ENCODE data around the gene ARAP3. TPM values are rescaled to one million over a fixed set of nuclear protein-coding genes. Genes with fewer than 3 reads are reported as not detected.
"Not testable (repeated sequence)": the region's sequence is repeated elsewhere in the genome, so short reads cannot be mapped to it uniquely, and the experiment has no call there.

The ARAP3 gene
- total RNA-seq, 1 donor from 2014 or later, result 12.5 TPM

- DNase-seq (no peak), ATAC-seq (ENCODE audit: poor library complexity) (no peak)
- intact Hi-C loops (cut with DNase I), result no loop called here
These were observed 48.0 kb downstream of the ARAP3 start for GRCh38 chr5:141633871-141634561.

GRCh38 chr5:141632650-141633049 is 49.4 kb downstream of the ARAP3 start:
- DNase-seq, result no peak
- no peak for ATAC-seq (ENCODE audit: poor library complexity)
- intact Hi-C loops (cut with DNase I), result no loop called here

GRCh38 chr5:141630570-141631140 is 51.4 kb downstream of the ARAP3 start:
- DNase-seq (no peak), ATAC-seq (ENCODE audit: poor library complexity) (no peak)
- intact Hi-C loops (cut with DNase I), result no loop called here

GRCh38 chr5:141628175-141628788 is 53.7 kb downstream of the ARAP3 start:
- ATAC-seq (ENCODE audit: poor library complexity) (no peak), DNase-seq (no peak)
- intact Hi-C loops (cut with DNase I), result no loop called here

- no peak for ATAC-seq (ENCODE audit: poor library complexity)
- no peak for DNase-seq
- intact Hi-C loops (cut with DNase I), result no loop called here
These were observed 58.4 kb downstream of the ARAP3 start for GRCh38 chr5:141623611-141624010.

GRCh38 chr5:141623186-141623585 is 58.8 kb downstream of the ARAP3 start:
- intact Hi-C loops (cut with DNase I), result no loop called here
- ATAC-seq (ENCODE audit: poor library complexity), result no peak
- no peak for DNase-seq

GRCh38 chr5:141618804-141619554 is 63.1 kb downstream of the ARAP3 start, which contains the start of gene DIAPH1:
DIAPH1 (minus strand) TSS chr5:141619000; CDS start chr5:141618914, 86 bp downstream.
- DNase-seq (peak; percentile 99), ATAC-seq (ENCODE audit: poor library complexity) (peak; percentile 96)
- intact Hi-C loops (cut with DNase I), result loop anchor here (1.0 kb wide), 1 partner anchor 27 kb away; no protein-coding TSS in a partner anchor

- peak; percentile 35 for ATAC-seq (ENCODE audit: poor library complexity)
- intact Hi-C loops (cut with DNase I), result no loop called here
- DNase-seq, result peak; percentile 57
These were observed 63.8 kb downstream of the ARAP3 start for GRCh38 chr5:141618030-141618803.

- no peak for DNase-seq
- intact Hi-C loops (cut with DNase I), result no loop called here
- no peak for ATAC-seq (ENCODE audit: poor library complexity)
These were observed 64.4 kb downstream of the ARAP3 start for GRCh38 chr5:141617682-141618029.

GRCh38 chr5:141617128-141617527 is 64.9 kb downstream of the ARAP3 start:
- DNase-seq (no peak), ATAC-seq (ENCODE audit: poor library complexity) (no peak)
- intact Hi-C loops (cut with DNase I), result no loop called here

GRCh38 chr5:141615991-141616720 is 65.9 kb downstream of the ARAP3 start:
- intact Hi-C loops (cut with DNase I), result no loop called here
- ATAC-seq (ENCODE audit: poor library complexity) (no peak), DNase-seq (no peak)

GRCh38 chr5:141613344-141613743 is 68.7 kb downstream of the ARAP3 start:
- ATAC-seq (ENCODE audit: poor library complexity), result no peak
- intact Hi-C loops (cut with DNase I), result no loop called here
- DNase-seq, result no peak

- intact Hi-C loops (cut with DNase I), result no loop called here
- DNase-seq (no peak), ATAC-seq (ENCODE audit: poor library complexity) (no peak)
These were observed 70.7 kb downstream of the ARAP3 start for GRCh38 chr5:141611289-141611688.

GRCh38 chr5:141609921-141610320 is 72.1 kb downstream of the ARAP3 start:
- ATAC-seq (ENCODE audit: poor library complexity); intact Hi-C loops (cut with DNase I); DNase-seq: not testable (repeated sequence)

GRCh38 chr5:141609044-141609443 is 73.0 kb downstream of the ARAP3 start:
- intact Hi-C loops (cut with DNase I), result no loop called here
- ATAC-seq (ENCODE audit: poor library complexity) (no peak), DNase-seq (no peak)

GRCh38 chr5:141608557-141608956 is 73.5 kb downstream of the ARAP3 start:
- ATAC-seq (ENCODE audit: poor library complexity) (no peak), DNase-seq (no peak)
- intact Hi-C loops (cut with DNase I), result no loop called here

- intact Hi-C loops (cut with DNase I), result no loop called here
- no peak for ATAC-seq (ENCODE audit: poor library complexity)
These were observed 74.0 kb downstream of the ARAP3 start for GRCh38 chr5:141608046-141608445.

More at GRCh38 chr5:141608046-141608445, 74.0 kb downstream of the ARAP3 start:
- DNase-seq, result no peak
